ENCODE measurements around the gene MEGF11.
"Not testable (repeated sequence)": the region's sequence is repeated elsewhere in the genome, so short reads cannot be mapped to it uniquely, and the experiment has no call there.

The MEGF11 gene

DNA sequence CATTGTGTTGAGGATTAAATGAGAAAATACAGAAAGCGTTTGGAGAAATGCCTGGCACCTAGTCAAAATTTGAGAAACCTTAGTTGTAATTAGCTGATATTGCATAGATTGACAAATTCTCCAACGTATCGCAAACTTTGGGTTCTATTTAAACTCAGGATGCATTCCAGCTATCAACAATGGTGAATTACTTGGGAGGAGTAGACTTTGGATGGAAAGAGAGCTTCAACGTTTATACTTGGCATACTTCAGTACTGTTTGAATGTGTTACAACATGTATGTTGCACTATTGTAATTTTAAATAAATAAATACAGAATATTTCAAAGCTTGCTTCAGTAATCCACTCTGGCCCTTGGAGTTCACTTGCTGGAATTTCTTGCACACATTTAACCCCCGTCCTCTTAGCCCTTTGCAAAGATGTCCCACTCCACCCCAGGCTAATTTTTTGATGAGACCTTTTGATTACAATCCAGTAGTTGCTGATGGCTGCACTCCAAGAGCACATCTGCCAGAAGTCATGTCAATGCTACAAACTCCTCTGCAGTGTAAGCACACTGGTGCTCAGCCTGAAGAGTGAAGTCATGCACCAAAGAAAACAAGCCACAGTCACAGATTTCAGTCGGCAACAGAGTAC, 35.1 kb upstream of the MEGF11 start:
- no peak for DNase-seq (ENCODE audit: low spot score in 2 of 2)
- Histone ChIP-seq H3K9me3 (no peaks in the 10 kb centered on the region), H3K4me3 (no peak overlapping the region), H3K36me3 (replicated peaks) (no peaks in the 10 kb centered on the region), H3K4me1 (peaks cover 13% of the 10 kb centered on the region), H3K27me3 (ENCODE audit: low read depth) (no peaks in the 10 kb centered on the region)
- in situ Hi-C loops (cut with MboI; ENCODE audit: low sequenced_read_pairs), result no loop called here

DNA sequence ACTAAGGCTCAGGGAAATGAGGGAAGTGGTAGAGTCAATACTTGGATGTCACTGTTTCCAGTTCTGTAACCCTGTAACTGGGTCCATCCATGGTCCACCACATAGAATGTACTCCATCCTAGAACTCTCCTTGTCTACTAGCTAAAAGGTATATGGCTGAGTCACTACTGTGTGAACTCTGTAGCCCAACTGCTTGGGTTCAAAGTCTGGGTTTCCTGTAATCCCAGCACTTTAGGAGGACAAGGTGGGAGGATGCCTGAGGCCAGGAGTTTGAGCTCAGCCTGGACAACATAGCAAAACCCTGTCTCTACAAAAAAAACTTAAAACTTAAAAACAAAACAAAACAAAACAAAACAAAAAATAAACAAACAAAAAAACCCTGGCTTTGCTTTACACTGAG, 34.5 kb upstream of the MEGF11 start:
- Histone ChIP-seq H3K9me3 (no peaks in the 10 kb centered on the region), H3K27me3 (ENCODE audit: low read depth) (no peaks in the 10 kb centered on the region), H3K4me3 (no peak overlapping the region), H3K4me1 (peaks cover 12% of the 10 kb centered on the region), H3K36me3 (replicated peaks) (no peaks in the 10 kb centered on the region)
- no peak for DNase-seq (ENCODE audit: low spot score in 2 of 2)
- in situ Hi-C loops (cut with MboI; ENCODE audit: low sequenced_read_pairs), result no loop called here

DNA sequence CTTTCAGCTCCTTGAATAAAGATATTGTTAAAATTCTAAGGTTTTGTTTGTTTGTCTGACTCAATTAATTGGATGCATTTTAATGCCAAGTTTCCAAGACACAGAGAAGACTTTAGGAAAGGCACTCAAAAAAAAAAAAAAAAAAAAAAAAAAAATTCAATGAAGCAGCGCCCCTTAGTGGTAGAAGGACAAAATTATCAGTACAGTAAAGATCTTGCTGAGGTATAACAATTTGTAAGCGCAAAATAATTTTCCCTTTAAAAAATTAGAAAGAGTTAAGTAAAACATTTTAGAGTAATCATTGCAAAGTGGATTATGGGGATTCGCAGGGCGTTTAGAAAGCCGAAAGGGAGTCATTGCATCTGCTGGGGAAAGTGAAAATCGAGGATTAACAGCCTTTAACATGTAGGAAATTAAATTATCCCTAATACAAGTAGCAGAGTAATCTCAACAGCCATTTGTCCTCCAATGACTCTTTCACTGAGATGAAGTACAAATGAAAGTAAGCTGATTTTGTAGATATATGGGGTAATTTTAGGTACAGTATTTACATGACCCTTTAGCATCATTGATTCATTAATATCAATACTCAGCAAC, 34.0 kb upstream of the MEGF11 start:
- Histone ChIP-seq H3K27me3 (ENCODE audit: low read depth) (no peaks in the 10 kb centered on the region), H3K4me1 (peaks cover 7% of the 10 kb centered on the region), H3K4me3 (no peak overlapping the region), H3K36me3 (replicated peaks) (no peaks in the 10 kb centered on the region), H3K9me3 (no peaks in the 10 kb centered on the region)
- peak in 1 of 2 experiments; percentile 58 for DNase-seq (ENCODE audit: low spot score in 2 of 2)
- in situ Hi-C loops (cut with MboI; ENCODE audit: low sequenced_read_pairs), result no loop called here

DNA sequence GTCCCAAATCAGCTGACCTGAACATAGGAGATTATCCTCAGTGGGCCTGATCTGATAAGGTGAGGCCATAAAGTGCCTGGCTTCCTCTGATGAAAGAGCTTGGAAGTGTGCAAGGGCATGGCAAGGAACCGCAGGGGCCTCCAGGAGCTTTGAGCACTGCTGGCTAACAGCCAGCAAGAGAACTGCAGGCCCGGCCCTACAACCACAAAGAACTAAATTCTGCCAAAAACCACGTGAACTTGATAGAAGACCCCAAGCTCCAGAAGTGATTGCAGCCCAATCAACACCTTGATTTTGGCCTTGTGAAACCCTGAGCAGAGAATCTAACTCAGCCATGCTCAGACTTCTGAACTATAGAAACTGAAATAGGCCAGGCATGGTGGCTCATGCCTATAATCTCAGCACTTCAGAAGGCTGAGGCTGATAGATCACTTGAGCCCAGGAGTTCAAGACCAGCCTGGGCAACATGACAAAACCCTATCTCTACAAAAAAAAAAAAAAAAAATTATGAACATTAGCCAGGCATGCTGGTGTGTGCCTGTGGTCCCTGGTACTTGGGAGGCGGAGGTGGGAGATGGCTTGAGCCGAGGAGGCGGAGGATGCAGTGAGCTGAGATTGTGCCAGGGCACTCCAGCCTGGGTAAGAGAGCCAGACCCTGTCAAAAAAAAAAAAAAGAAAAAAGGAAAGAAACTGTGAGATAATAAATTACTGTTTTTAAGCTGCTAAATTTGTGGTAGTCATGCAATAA, 32.2 kb upstream of the MEGF11 start:
- H3K4me3 ChIP-seq, result no peak overlapping the region
- H3K4me1 ChIP-seq, result no peaks in the 10 kb centered on the region
- no peaks in the 10 kb centered on the region for H3K9me3 ChIP-seq
- peaks cover 7% of the 10 kb centered on the region for H3K27me3 ChIP-seq (ENCODE audit: low read depth)
- no peak for DNase-seq (ENCODE audit: low spot score in 2 of 2)
- no peaks in the 10 kb centered on the region for H3K36me3 ChIP-seq (replicated peaks)
- in situ Hi-C loops (cut with MboI; ENCODE audit: low sequenced_read_pairs), result no loop called here

DNA sequence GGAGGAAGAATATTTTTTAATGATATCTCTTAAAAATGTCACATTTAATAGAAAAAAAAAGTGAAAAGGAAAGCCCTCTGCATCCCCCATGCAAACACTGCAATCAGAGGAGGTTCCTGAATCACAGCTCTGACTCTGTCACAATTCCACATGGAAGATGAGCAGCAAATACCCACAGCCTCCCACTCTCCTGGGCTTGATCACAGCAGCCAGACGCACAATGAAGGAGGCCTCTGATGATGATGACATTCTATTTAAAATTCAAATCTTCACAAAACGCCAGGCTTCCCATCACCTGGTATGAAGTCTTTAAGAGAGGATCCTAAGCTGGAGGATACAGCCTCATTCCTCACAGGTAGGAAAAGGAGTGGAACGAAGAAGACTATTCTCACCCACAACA, 30.7 kb upstream of the MEGF11 start:
- no peak for DNase-seq (ENCODE audit: low spot score in 2 of 2)
- in situ Hi-C loops (cut with MboI; ENCODE audit: low sequenced_read_pairs), result no loop called here

DNA sequence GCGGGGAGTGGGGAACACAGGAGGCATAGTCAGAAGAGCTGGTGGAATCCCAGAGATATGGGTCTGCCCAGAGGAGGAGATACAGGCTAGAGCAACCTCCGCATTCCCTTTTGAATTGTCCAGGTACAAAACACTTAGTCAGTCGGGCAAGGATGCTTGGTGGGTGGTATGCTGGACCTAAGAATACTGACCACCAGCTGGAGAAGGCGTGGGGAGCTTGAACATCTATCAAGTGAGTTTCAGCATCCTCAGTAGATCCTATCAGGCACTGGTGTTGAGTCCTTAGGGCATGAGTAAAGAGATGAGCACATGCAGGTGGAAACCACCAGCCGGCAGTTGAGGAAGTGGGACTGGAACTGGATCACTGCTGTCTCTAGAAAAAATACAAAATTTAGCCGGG, 25.1 kb upstream of the MEGF11 start:
- Histone ChIP-seq H3K9me3 (no peaks in the 10 kb centered on the region; the same call in 1 of the 2 replicates), H3K4me3 (no peak overlapping the region), H3K27me3 (ENCODE audit: low read depth) (peaks cover 32% of the 10 kb centered on the region), H3K36me3 (replicated peaks) (no peaks in the 10 kb centered on the region), H3K4me1 (no peaks in the 10 kb centered on the region)
- in situ Hi-C loops (cut with MboI; ENCODE audit: low sequenced_read_pairs), result no loop called here
- no peak for DNase-seq (ENCODE audit: low spot score in 2 of 2)

More for the DNA sequence above, 30.7 kb upstream of the MEGF11 start:
- no peaks in the 10 kb centered on the region for H3K4me1 ChIP-seq
- H3K36me3 ChIP-seq (replicated peaks), result no peaks in the 10 kb centered on the region
- H3K27me3 ChIP-seq (ENCODE audit: low read depth), result peaks cover 17% of the 10 kb centered on the region
- H3K4me3 ChIP-seq, result no peak overlapping the region
- no peaks in the 10 kb centered on the region; the same call in 1 of the 2 replicates for H3K9me3 ChIP-seq

DNA sequence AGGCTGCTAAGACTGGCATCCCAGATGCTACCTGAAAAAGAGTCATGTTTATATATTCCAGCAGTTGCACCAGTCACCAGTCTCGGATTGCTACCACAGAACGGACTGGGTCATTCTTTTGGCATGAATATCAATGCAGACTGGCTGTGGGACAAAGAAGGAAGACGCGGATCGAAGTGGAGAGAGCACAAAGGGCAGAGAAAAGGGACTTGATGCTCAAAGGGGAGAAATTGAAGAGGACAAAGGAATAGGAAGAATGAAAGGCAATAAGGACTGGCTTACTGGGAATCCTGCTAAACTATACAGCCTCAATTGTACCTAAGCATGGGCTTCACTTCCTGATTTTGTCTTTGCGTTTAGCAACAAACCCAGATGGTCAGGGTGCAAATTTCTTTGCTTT, 24.5 kb upstream of the MEGF11 start:
- in situ Hi-C loops (cut with MboI; ENCODE audit: low sequenced_read_pairs), result no loop called here
- Histone ChIP-seq H3K36me3 (replicated peaks) (no peaks in the 10 kb centered on the region), H3K9me3 (no peaks in the 10 kb centered on the region; the same call in 1 of the 2 replicates), H3K4me3 (no peak overlapping the region), H3K4me1 (no peaks in the 10 kb centered on the region), H3K27me3 (ENCODE audit: low read depth) (peaks cover 32% of the 10 kb centered on the region)
- peak; percentile 43 to 69 for DNase-seq (ENCODE audit: low spot score in 2 of 2)

DNA sequence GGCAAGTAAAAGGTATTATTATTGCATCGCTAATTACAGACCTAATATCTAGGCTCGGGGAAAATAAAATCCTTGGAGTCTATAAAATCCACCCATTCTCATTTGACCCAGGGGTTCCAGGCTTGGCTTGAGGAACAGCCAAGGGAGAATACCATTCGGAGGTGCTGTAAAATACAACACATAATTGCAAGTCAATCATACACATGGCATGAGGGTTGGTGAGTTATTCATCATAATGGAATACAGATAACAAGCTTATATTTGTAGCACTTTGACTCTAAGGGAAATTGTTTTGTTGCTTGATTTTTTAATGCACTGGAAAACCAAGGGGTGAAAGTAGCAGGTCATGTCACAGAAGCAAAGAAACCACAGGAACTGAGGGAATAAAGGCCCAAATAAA, 23.0 kb upstream of the MEGF11 start:
- Histone ChIP-seq H3K27me3 (ENCODE audit: low read depth) (peaks cover 32% of the 10 kb centered on the region), H3K36me3 (replicated peaks) (no peaks in the 10 kb centered on the region), H3K4me3 (no peak overlapping the region), H3K9me3 (no peaks in the 10 kb centered on the region; the same call in 1 of the 2 replicates), H3K4me1 (no peaks in the 10 kb centered on the region)
- DNase-seq (ENCODE audit: low spot score in 2 of 2), result no peak
- in situ Hi-C loops (cut with MboI; ENCODE audit: low sequenced_read_pairs), result no loop called here

DNA sequence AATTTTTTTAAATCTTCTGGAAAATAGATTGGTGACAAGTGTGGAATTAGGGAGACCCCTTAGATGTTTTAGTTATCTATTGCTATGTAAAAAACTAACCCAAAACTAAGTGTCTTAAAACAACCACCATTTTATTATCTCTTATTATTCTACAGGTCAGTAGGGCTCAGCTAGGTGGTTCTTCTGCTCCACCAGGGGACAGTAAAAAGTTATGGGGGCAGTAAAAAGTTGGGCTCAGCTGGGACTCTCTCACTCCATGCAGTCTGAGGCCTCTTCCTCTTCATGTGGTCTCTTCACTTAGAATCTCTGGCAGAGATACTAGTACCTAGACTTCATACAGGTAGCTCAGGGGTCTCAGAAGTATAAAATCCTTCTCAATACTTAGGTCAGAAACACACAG, 21.8 kb upstream of the MEGF11 start:
- Histone ChIP-seq H3K36me3 (replicated peaks) (no peaks in the 10 kb centered on the region), H3K4me1 (no peaks in the 10 kb centered on the region), H3K9me3 (no peaks in the 10 kb centered on the region; the same call in 1 of the 2 replicates), H3K27me3 (ENCODE audit: low read depth) (peaks cover 23% of the 10 kb centered on the region), H3K4me3 (no peak overlapping the region)
- in situ Hi-C loops (cut with MboI; ENCODE audit: low sequenced_read_pairs), result no loop called here
- no peak for DNase-seq (ENCODE audit: low spot score in 2 of 2)

DNA sequence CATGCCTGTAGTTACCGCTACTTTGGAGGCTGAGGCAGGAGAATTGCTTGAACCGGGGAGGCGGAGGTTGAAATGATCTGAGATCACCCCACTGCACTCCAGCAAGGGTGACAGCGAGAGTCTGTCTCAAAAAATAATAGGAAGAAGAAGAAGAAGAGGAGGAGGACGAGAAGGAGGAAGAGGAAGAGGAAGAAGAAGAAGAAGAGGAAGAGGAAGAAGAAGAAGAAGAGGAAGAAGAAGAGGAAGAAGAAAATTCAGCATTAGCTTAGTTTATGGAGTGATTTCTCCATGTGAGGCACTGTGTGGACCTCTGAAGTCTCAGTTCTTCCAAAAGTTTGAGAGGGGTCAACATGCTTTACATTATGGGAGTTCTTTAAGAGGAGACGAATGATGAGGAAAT, 17.4 kb upstream of the MEGF11 start:
- DNase-seq (ENCODE audit: low spot score in 2 of 2), result no peak
- Histone ChIP-seq H3K4me3 (no peak overlapping the region), H3K36me3 (replicated peaks) (no peaks in the 10 kb centered on the region), H3K4me1 (peaks cover 5% of the 10 kb centered on the region; the same call in 1 of the 2 replicates), H3K9me3 (no peaks in the 10 kb centered on the region), H3K27me3 (ENCODE audit: low read depth) (peaks cover 4% of the 10 kb centered on the region; the same call in 1 of the 2 replicates)
- in situ Hi-C loops (cut with MboI; ENCODE audit: low sequenced_read_pairs), result no loop called here

DNA sequence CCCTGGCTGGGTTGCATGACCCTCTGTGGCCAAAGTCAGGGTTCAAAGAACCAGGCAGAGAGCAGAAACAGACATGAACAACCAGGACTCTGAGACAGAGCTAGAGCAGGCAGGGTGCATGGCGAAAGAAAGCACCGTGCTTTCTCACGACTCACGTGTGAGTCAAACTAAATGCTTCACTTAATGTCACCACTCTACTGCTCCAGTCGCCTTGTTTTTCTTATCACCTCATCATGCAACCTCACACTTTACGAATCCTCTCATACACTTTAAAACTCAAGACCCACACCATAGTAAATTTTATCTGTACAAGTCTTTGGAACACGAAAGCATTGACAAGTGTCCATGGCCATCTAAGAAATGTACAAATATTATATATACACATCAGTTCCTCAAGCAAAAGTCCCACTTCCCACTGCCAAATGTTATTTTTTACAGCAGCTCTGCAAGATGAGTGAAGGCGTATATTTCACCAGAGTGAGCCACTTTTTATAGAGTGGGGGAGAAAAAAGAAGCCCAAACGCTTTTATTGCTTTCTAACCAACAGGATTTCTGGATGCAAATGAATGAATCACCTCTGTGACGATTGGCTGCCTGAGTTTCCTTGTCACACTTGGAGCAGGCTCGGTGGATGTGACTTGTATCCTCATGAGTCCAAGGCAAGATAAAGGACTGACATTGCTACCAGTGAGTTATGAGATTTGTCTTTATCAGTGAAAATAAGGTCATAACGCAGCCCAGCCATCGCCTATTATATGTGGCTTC, 16.0 kb upstream of the MEGF11 start:
- peak; percentile 65 to 81 for DNase-seq (ENCODE audit: low spot score in 2 of 2)
- H3K4me3 ChIP-seq, result no peak overlapping the region
- H3K9me3 ChIP-seq, result no peaks in the 10 kb centered on the region
- H3K27me3 ChIP-seq (ENCODE audit: low read depth), result peaks cover 2% of the 10 kb centered on the region; the same call in 1 of the 2 replicates
- peaks cover 5% of the 10 kb centered on the region; the same call in 1 of the 2 replicates for H3K4me1 ChIP-seq
- no peaks in the 10 kb centered on the region for H3K36me3 ChIP-seq (replicated peaks)
- in situ Hi-C loops (cut with MboI; ENCODE audit: low sequenced_read_pairs), result no loop called here

DNA sequence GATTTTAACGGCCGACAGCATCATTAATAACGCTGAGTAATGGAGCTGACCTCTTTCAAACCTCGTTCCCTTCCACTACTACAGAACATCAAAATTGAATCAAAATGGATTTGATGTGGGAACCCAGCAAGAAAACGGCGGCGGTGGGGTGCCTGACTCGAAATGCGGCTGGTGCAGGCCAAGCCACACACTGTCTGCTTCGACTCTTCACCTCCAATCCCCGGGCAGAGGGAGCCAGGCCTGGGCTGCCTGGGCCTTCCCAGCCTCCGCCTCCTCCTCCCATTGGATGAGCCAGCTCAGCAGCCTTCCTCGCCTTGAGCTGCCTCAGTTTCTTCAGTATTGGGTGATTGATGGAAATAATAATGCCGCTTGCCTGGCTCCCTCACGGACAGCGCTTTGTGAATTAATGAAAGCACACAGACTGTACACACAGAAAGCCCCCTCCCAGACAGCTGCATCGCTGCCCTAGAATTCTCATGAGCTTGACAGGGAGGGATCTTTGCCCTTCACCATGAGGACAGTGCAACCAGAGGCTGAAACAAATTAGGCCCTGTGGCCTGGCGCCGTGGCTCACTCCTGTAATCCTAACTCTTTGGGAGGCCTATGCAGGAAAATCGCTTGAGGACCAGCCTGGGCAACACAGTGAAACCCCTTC, 11.4 kb upstream of the MEGF11 start:
- in situ Hi-C loops (cut with MboI; ENCODE audit: low sequenced_read_pairs), result no loop called here

DNA sequence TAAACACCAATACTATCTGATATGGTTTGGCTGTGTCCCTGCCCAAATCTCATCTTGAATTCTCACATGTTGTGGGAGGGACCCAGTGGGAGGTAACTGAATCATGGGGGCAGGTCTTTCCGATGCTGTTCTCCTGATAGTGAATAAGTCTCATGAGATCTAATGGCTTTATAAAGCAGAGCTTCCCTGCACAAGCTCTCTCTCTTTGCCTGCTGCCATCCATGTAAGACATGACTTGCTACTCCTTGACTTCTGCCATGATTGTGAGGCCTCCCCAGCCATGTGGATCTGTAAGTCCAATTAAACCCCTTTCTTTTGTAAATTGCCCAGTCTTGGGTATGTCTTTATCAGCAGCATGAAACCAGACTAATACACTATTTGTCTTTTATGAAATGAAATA, 9.3 kb upstream of the MEGF11 start:
- peaks cover 30% of the 10 kb centered on the region for H3K27me3 ChIP-seq (ENCODE audit: low read depth)
- DNase-seq (ENCODE audit: low spot score in 2 of 2); H3K4me3 ChIP-seq; H3K9me3 ChIP-seq; H3K36me3 ChIP-seq (replicated peaks); in situ Hi-C loops (cut with MboI; ENCODE audit: low sequenced_read_pairs); H3K4me1 ChIP-seq: not testable (repeated sequence)

More for the DNA sequence above, 11.4 kb upstream of the MEGF11 start:
- peaks cover 5% of the 10 kb centered on the region; the same call in 1 of the 2 replicates for H3K4me1 ChIP-seq
- peaks cover 20% of the 10 kb centered on the region for H3K27me3 ChIP-seq (ENCODE audit: low read depth)
- peaks cover 5% of the 10 kb centered on the region for H3K9me3 ChIP-seq
- H3K36me3 ChIP-seq (replicated peaks), result no peaks in the 10 kb centered on the region
- no peak overlapping the region for H3K4me3 ChIP-seq
- DNase-seq (ENCODE audit: low spot score in 2 of 2), result no peak
